Measurements from ENCODE around the gene BCR.

GRCh38 chr22:23218053-23218866, 38.0 kb downstream of the BCR start:
- no peak for TF ChIP-seq POLR2A (IDR thresholded peaks at IDR 0.05; ENCODE audit: control extremely low read depth in 1 of 2, low read depth in 2 of 2, low read length in 2 of 2)
- TF ChIP-seq TAF1 (IDR thresholded peaks at IDR 0.05; ENCODE audit: low read depth, low read length) = no peak
- TF ChIP-seq EZH2 (IDR thresholded peaks at IDR 0.05; ENCODE audit: low read depth, low read length, severe bottlenecking) = no peak
- no peak for TF ChIP-seq POLR2AphosphoS5 (IDR thresholded peaks at IDR 0.05; ENCODE audit: low read depth, low read length)
- no peak for TF ChIP-seq CTCF (IDR thresholded peaks at IDR 0.05; ENCODE audit: control extremely low read depth in 1 of 3, insufficient read depth in 1 of 3, low read depth in 1 of 3, low read length in 3 of 3)
- TF ChIP-seq RFX5 (IDR thresholded peaks at IDR 0.05; ENCODE audit: borderline replicate concordance, low read depth, low read length) = no peak
- TF ChIP-seq JUND (IDR thresholded peaks at IDR 0.05; ENCODE audit: low read length) = no peak
- no peak for TF ChIP-seq RAD21 (IDR thresholded peaks at IDR 0.05 in 1 of 2, conservative IDR thresholded peaks at IDR 0.05 in 1 of 2; ENCODE audit: low read depth in 2 of 2, low read length in 2 of 2)
- no peak for TF ChIP-seq KDM5A (IDR thresholded peaks at IDR 0.05; ENCODE audit: low read length)
- TF ChIP-seq GTF2F1 (IDR thresholded peaks at IDR 0.05; ENCODE audit: borderline replicate concordance, low read depth, low read length) = no peak

Measured in H1 (cell line).